Measurements from ENCODE around the gene NPFFR1. TPM values are rescaled to one million over a fixed set of nuclear protein-coding genes. Genes with fewer than 3 reads are reported as not detected.

Gene NPFFR1
- total and polyA plus RNA-seq, 9 donors = 0.02 to 0.14 (median 0.05) TPM; not detected in 1

DNA sequence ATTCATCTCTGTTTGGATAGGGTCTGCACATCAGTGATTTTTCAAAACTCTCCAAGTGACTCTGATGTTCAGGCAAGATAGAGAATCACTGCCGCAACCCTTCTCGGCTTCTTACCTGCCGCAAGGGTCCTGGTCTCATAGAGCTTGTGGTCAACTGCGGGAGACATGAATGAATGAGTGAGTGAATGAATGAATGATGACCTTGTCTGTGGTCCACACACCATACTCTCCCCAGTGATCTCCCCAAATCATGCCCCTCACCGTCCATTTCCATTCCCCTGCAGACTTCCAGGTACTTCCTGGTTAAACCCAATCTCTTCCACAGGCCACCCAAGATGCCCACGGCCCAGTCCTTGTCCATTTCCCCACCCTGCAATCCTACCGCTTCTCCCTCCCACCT is 5.9 kb upstream of the NPFFR1 start:
- 51% methylated on average over 3 of the region's 7 CpGs for WGBS (ENCODE audit: insufficient coverage)
- Histone ChIP-seq H3K4me3 (ENCODE audit: low read length) (no peak overlapping the region), H3K27me3 (ENCODE audit: control insufficient read depth, insufficient read depth, low read length) (peaks cover 21% of the 10 kb centered on the region), H3K9me3 (replicated peaks; ENCODE audit: control insufficient read depth, low read depth, low read length) (no peaks in the 10 kb centered on the region), H3K36me3 (ENCODE audit: control insufficient read depth, insufficient read depth, low read length) (no peaks in the 10 kb centered on the region), H3K27ac (ENCODE audit: low read length) (no peak overlapping the region), H3K4me1 (ENCODE audit: control insufficient read depth, insufficient read depth, low read length) (no peaks in the 10 kb centered on the region)
- no peak for DNase-seq

DNA sequence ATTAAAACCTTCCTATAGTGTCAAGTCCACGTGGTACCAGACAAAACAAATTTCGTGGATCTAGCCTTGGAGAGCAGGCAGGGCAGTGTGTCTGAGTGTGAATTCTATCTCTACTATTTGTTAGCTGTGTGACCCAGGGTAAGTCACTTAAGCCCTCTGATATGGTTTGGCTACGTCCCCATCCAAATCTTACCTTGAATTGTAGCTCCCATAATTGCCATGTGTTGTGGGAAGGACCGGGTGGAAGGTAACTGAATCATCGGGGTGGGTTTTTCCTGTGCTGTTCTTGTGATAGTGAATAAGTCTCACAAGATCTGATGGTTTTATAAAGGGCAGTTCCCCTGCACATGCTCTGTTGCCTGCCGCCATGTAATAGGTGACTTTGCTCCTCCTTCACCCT is 2.8 kb upstream of the NPFFR1 start:
- H3K27me3 ChIP-seq (ENCODE audit: control insufficient read depth, insufficient read depth, low read length) = peaks cover 43% of the 10 kb centered on the region
- WGBS (ENCODE audit: insufficient coverage) = 67% methylated on average over 1 of the region's 6 CpGs
- H3K9me3 ChIP-seq (replicated peaks; ENCODE audit: control insufficient read depth, low read depth, low read length) = no peaks in the 10 kb centered on the region
- no peaks in the 10 kb centered on the region for H3K36me3 ChIP-seq (ENCODE audit: control insufficient read depth, insufficient read depth, low read length)
- H3K4me1 ChIP-seq (ENCODE audit: control insufficient read depth, insufficient read depth, low read length) = peaks cover 4% of the 10 kb centered on the region
- DNase-seq = no peak
- no peak overlapping the region for H3K27ac ChIP-seq (ENCODE audit: low read length)
- H3K4me3 ChIP-seq (ENCODE audit: low read length) = no peak overlapping the region

DNA sequence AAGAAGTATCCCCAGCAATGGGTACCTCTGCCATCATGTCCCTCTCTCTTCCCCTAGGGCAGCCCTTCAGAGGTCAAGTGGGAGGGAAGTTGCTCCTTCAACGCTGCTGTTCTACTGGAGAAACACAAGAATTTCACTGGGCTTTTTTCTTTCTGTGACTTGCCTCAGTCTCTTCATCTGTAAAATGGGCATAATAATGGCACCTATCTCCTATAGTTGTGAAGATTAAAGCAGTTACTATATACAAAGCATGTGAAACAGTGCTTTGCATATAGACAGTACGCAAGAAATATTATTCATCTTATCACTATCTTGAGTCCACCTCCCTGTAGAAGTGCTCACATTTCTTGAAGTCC is 1.6 kb upstream of the NPFFR1 start:
- Histone ChIP-seq H3K27me3 (ENCODE audit: control insufficient read depth, insufficient read depth, low read length) (peaks cover 51% of the 10 kb centered on the region), H3K27ac (ENCODE audit: low read length) (no peak overlapping the region), H3K4me3 (ENCODE audit: low read length) (no peak overlapping the region), H3K36me3 (ENCODE audit: control insufficient read depth, insufficient read depth, low read length) (no peaks in the 10 kb centered on the region), H3K4me1 (ENCODE audit: control insufficient read depth, insufficient read depth, low read length) (peaks cover 4% of the 10 kb centered on the region), H3K9me3 (replicated peaks; ENCODE audit: control insufficient read depth, low read depth, low read length) (no peaks in the 10 kb centered on the region)
- WGBS (ENCODE audit: insufficient coverage) = no CpG with 5 or more reads among the region's 2 CpGs
- no peak for DNase-seq

DNA sequence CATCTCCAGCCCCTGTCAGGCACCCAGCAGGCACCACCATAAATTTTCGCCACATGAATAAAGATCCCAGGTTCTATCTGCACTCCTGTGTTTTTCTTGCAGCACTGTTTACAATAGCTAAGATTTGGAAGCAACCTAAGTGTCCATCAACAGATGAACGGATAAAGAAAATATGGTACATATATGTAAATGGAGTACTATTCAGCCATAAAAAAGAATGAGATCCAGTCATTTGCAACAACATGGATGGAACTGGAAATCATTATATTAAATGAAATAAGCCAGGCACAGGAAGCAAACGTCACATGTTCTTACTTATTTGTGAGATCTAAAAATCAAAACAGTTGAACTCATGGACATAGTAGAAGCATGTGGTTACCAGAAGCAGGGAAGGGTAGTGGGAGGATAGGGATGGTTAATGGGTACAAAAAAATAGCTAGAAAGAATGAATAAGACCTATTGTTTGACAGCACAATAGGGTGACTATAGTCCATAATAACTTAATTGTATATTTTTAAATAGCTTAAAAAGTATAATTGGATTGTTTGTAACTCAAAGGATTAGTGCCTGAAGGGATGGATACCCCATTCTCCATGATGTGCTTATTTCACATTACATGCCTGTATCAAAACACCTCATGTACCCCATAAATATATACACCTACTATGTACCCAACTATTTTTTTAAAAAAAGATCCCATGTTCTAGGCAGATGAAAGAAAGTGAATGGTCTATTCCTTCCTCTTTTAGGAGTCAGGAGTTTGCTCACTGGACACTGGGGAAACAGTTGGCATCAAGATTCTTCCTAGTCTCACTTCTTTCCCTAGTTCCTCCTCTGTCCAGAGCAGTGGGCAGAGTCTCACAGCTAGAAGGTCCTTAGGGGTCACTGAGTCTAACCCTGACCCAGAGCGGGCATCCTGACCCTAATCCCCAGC is 1.0 kb upstream of the NPFFR1 start:
- Histone ChIP-seq H3K36me3 (ENCODE audit: control insufficient read depth, insufficient read depth, low read length) (no peaks in the 10 kb centered on the region), H3K4me3 (ENCODE audit: low read length) (no peak overlapping the region), H3K4me1 (ENCODE audit: control insufficient read depth, insufficient read depth, low read length) (peaks cover 4% of the 10 kb centered on the region), H3K27me3 (ENCODE audit: control insufficient read depth, insufficient read depth, low read length) (peaks cover 51% of the 10 kb centered on the region), H3K27ac (ENCODE audit: low read length) (no peak overlapping the region), H3K9me3 (replicated peaks; ENCODE audit: control insufficient read depth, low read depth, low read length) (no peaks in the 10 kb centered on the region)
- 17% methylated on average over 2 of the region's 4 CpGs for WGBS (ENCODE audit: insufficient coverage)
- no peak for DNase-seq

DNA sequence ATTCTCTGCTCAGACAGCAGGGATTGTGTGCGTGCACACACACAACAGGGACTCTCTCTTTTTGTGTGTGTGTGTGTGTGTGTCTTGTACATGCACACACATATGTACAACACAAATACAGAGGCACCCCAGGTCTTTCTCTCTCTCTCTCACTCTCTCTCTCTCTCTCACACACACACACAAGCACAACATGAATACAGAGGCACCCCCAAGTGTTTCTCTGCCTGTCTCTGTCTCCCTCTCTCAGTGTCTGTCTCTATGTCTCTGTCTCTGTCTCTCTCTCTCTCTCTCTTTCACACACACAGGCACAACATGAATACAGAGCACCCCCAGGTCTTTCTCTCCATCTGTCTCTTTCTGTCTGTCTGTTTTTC is 746 bp downstream of the NPFFR1 start:
- no peak for DNase-seq
- H3K4me1 ChIP-seq (ENCODE audit: control insufficient read depth, insufficient read depth, low read length) = peaks cover 4% of the 10 kb centered on the region
- H3K27me3 ChIP-seq (ENCODE audit: control insufficient read depth, insufficient read depth, low read length) = peaks cover 46% of the 10 kb centered on the region
- no peaks in the 10 kb centered on the region for H3K36me3 ChIP-seq (ENCODE audit: control insufficient read depth, insufficient read depth, low read length)
- H3K27ac ChIP-seq (ENCODE audit: low read length) = no peak overlapping the region
- no CpG with 5 or more reads among the region's 1 CpG for WGBS (ENCODE audit: insufficient coverage)
- H3K9me3 ChIP-seq (replicated peaks; ENCODE audit: control insufficient read depth, low read depth, low read length) = no peaks in the 10 kb centered on the region
- no peak overlapping the region for H3K4me3 ChIP-seq (ENCODE audit: low read length)

DNA sequence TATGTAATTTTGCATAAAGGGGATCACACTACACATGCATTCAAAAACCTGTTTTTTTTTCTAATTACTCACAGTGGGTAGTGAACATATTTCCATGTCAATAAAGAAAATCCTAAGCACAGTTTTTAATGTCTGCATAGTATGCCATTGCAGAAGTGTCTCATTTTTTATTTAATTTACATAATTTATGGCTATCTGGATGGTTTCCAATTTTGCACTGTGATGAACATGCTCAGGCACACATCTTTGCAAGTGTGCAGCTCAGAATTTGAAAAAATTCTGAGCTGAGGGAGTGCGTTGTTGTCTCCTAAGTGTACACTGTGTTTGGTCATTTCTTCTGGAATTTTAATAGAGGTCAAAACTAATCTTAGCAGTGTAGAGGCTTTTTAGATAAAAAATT is 2.2 kb downstream of the NPFFR1 start:
- no peak for DNase-seq
- no peak overlapping the region for H3K27ac ChIP-seq (ENCODE audit: low read length)
- H3K9me3 ChIP-seq (replicated peaks; ENCODE audit: control insufficient read depth, low read depth, low read length) = no peaks in the 10 kb centered on the region
- peaks cover 4% of the 10 kb centered on the region for H3K4me1 ChIP-seq (ENCODE audit: control insufficient read depth, insufficient read depth, low read length)
- no peaks in the 10 kb centered on the region for H3K36me3 ChIP-seq (ENCODE audit: control insufficient read depth, insufficient read depth, low read length)
- no peak overlapping the region for H3K4me3 ChIP-seq (ENCODE audit: low read length)
- H3K27me3 ChIP-seq (ENCODE audit: control insufficient read depth, insufficient read depth, low read length) = peaks cover 43% of the 10 kb centered on the region
- no CpG with 5 or more reads among the region's 1 CpG for WGBS (ENCODE audit: insufficient coverage)

DNA sequence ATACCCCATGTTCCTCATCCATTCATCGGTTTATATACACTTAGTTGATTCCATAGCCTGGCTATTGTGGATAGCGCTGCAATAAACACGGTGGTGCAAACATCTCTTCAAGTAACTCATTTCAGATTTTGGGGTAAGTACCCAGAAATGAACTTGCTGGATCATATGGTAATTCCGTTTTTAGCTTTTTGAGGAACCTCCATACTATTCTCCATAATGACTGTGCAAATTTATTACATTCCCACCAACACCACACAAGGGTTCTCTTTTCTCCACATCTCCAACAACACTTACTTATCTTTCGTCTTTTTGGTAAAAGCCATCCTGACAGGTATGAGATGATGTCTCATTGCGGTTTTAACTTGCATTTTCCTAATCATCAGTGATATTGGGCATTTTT is 3.7 kb downstream of the NPFFR1 start:
- no peak for DNase-seq
- H3K4me3 ChIP-seq (ENCODE audit: low read length) = no peak overlapping the region
- H3K27me3 ChIP-seq (ENCODE audit: control insufficient read depth, insufficient read depth, low read length) = peaks cover 36% of the 10 kb centered on the region
- WGBS (ENCODE audit: insufficient coverage) = no CpG with 5 or more reads among the region's 6 CpGs
- no peaks in the 10 kb centered on the region for H3K36me3 ChIP-seq (ENCODE audit: control insufficient read depth, insufficient read depth, low read length)
- H3K4me1 ChIP-seq (ENCODE audit: control insufficient read depth, insufficient read depth, low read length) = peaks cover 4% of the 10 kb centered on the region
- peaks cover 4% of the 10 kb centered on the region for H3K9me3 ChIP-seq (replicated peaks; ENCODE audit: control insufficient read depth, low read depth, low read length)
- no peak overlapping the region for H3K27ac ChIP-seq (ENCODE audit: low read length)

DNA sequence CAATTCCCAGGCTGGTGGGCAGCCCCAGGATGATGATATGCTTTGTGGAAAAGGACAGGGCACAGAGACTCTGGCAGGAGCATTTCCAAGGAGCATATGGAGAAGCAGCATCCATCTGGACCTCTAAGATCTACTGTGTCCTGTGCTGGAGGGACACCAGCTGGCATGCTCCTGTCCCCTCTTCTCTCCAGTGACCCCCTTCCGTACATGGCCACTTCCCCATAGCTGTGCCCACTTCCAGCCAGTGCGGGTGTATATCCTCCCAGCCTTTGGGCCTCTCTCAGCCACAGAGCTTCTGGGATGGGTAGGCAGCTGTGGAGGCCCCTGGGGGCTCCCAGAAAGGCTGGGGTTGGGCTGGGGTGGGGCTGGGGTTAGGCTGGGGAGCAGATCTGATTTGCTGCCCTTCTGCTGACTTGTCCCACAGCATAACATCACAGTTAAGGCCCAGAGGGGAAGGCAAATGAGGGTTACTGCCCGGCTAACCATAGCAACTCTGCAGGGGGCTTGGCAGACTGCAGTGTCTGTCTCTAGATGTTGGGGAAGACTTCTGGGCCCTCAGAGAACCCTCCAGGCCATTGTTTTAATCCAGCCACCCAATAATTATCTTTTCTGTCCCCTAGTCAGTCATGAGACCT is 6.3 kb downstream of the NPFFR1 start:
- no CpG with 5 or more reads among the region's 3 CpGs for WGBS (ENCODE audit: insufficient coverage)
- Histone ChIP-seq H3K4me3 (ENCODE audit: low read length) (no peak overlapping the region), H3K9me3 (replicated peaks; ENCODE audit: control insufficient read depth, low read depth, low read length) (peaks cover 4% of the 10 kb centered on the region), H3K27me3 (ENCODE audit: control insufficient read depth, insufficient read depth, low read length) (peaks cover 18% of the 10 kb centered on the region), H3K4me1 (ENCODE audit: control insufficient read depth, insufficient read depth, low read length) (no peaks in the 10 kb centered on the region), H3K27ac (ENCODE audit: low read length) (no peak overlapping the region), H3K36me3 (ENCODE audit: control insufficient read depth, insufficient read depth, low read length) (no peaks in the 10 kb centered on the region)
- DNase-seq = no peak

DNA sequence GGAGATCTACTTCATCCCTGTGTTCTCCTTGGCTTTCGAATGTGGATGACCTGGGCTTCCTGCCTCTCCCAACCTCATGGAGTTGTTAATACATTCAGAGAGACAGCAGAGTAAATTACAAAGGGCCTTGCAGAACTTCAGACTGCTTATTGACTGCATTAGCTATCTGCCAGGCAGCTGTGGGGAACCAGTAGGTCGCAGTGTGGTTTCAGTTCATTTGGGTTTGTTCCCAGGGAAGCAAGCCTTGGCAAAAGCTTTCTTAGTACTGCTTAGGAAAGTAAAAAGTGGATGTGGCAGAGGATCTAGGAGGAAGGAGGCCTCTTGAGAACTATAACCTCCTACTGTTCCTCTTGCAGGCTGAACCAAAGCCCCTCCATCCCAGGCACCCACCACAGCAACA is 9.2 kb downstream of the NPFFR1 start:
- 33% methylated on average over 1 of the region's 2 CpGs for WGBS (ENCODE audit: insufficient coverage)
- peak; percentile 59 for DNase-seq
- Histone ChIP-seq H3K27me3 (ENCODE audit: control insufficient read depth, insufficient read depth, low read length) (peaks cover 6% of the 10 kb centered on the region), H3K4me3 (ENCODE audit: low read length) (no peak overlapping the region), H3K36me3 (ENCODE audit: control insufficient read depth, insufficient read depth, low read length) (no peaks in the 10 kb centered on the region), H3K27ac (ENCODE audit: low read length) (no peak overlapping the region), H3K4me1 (ENCODE audit: control insufficient read depth, insufficient read depth, low read length) (no peaks in the 10 kb centered on the region), H3K9me3 (replicated peaks; ENCODE audit: control insufficient read depth, low read depth, low read length) (peaks cover 4% of the 10 kb centered on the region)

DNA sequence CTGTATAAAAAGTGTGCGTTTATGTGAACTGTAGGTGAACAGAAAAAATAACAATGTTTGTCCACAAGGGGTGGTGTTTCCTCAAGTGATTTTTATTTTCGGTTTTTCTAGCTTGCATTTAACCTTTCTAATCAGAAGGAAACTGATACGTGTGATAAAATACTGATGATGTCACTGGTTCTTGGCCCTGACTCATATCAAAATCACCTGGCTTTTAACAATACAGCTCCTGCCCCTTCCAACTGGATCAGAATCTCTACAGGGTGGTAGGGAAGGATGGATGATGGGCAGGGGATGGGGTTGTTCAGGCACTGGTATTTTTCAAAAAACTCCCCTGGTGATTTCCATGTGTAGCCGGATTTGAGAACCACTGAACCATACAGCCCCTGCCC is 10.9 kb downstream of the NPFFR1 start:
- WGBS (ENCODE audit: insufficient coverage) = 39% methylated on average over 2 of the region's 4 CpGs
- Histone ChIP-seq H3K4me3 (ENCODE audit: low read length) (no peak overlapping the region), H3K4me1 (ENCODE audit: control insufficient read depth, insufficient read depth, low read length) (no peaks in the 10 kb centered on the region), H3K27ac (ENCODE audit: low read length) (no peak overlapping the region), H3K27me3 (ENCODE audit: control insufficient read depth, insufficient read depth, low read length) (peaks cover 8% of the 10 kb centered on the region), H3K9me3 (replicated peaks; ENCODE audit: control insufficient read depth, low read depth, low read length) (peaks cover 4% of the 10 kb centered on the region), H3K36me3 (ENCODE audit: control insufficient read depth, insufficient read depth, low read length) (no peaks in the 10 kb centered on the region)
- DNase-seq = peak; percentile 22
